HepG2 (cell line): ENCODE data around the gene WWC2. TPM values are rescaled to one million over a fixed set of nuclear protein-coding genes. Genes with fewer than 3 reads are reported as not detected.

ENCODE experiments used
- ATAC-seq: fragments of 200-7000 bp; cut with Tn5 transposase; 3 replicates; pipeline ENCODE4 v1.9.1; 2020; ENCODE audit warnings: mild to moderate bottlenecking, moderate library complexity
- BruUV-seq: library from RNA; stranded (reverse); fragments of 400-500 nt; replicated peaks from 2 replicates; lab custom pipeline; 2021; lab: Mats Ljungman, UMichigan
- CTCF ChIA-PET: fragments of 300-600 bp; formaldehyde crosslinking; extraction: SDS; loops from one replicate; lab custom pipeline; 2021; ENCODE audit warnings: low total read pairs, inconsistent platforms, low intra/inter-chr PET ratio; lab: Yijun Ruan, JAX
- POLR2A ChIA-PET: fragments of 350-600 bp; sonication (Branson Sonifier 250); formaldehyde crosslinking; loops from one replicate; lab custom pipeline; 2020; ENCODE audit warnings: antibody characterized with exemption, inconsistent platforms; lab: Yijun Ruan, JAX
- DNase-seq: peaks from one replicate; pipeline ENCODE4 v3.0.0-alpha.2; 2015; ENCODE audit warnings: low spot score
- FAIRE-seq: peaks from 3 replicates; lab custom pipeline; 2011; peaks lifted over from hg19 to GRCh38; lab: Jason Lieb, UNC
- H2AFZ ChIP-seq: one replicate; pipeline ENCODE4 v1.6.1; 2011; ENCODE audit warnings: low read length, inconsistent platforms
- H3K27ac ChIP-seq: fragments of 300-600 bp; 3 replicates; pipeline ENCODE4 v1.8.0; 2011; ENCODE audit warnings: mixed run types, mild to moderate bottlenecking, mixed read lengths, low read length, inconsistent platforms; ENCODE audit not compliant: insufficient read depth; ENCODE audit errors: extremely low read length
- H3K27me3 ChIP-seq, 2 experiments: fragments of 200-600 bp in 1 of 2; 2 replicates in 1 of 2; 3 replicates in 1 of 2; pipeline versions ENCODE4 v1.6.0 to v1.8.0; 2011; ENCODE audit warnings: low read length in 2 of 2, mild to moderate bottlenecking in 2 of 2, moderate library complexity in 2 of 2, inconsistent platforms in 1 of 2; ENCODE audit not compliant: insufficient read depth in 2 of 2, control insufficient read depth in 1 of 2
- H3K36me3 ChIP-seq, 2 experiments: fragments of 200-600 bp in 1 of 2; replicated peaks in 1 of 2; 2 replicates in 1 of 2; 3 replicates in 1 of 2; pipeline versions ENCODE4 v1.5.1 to v1.8.0; 2011; ENCODE audit warnings: low read length in 2 of 2, inconsistent platforms in 1 of 2; ENCODE audit not compliant: insufficient read depth in 2 of 2, control insufficient read depth in 1 of 2
- H3K4me1 ChIP-seq: 2 replicates; pipeline ENCODE4 v1.5.1; 2012; ENCODE audit warnings: low read length, inconsistent platforms; ENCODE audit not compliant: insufficient read depth
- H3K4me2 ChIP-seq: 2 replicates; pipeline ENCODE4 v1.6.0; 2011; ENCODE audit warnings: low read depth, low read length, inconsistent platforms
- H3K4me3 ChIP-seq, 3 experiments: fragments of 200-600 bp in 1 of 3; sonication (generic), shearing (Covaris generic) in 1 of 3; replicated peaks in 1 of 3; 2 replicates each; pipeline ENCODE4 v1.5.1; 2011 to 2016; ENCODE audit warnings: low read length in 3 of 3, inconsistent platforms in 2 of 3, low read depth in 2 of 3, mild to moderate bottlenecking in 2 of 3, control low read depth in 1 of 3, mixed read lengths in 1 of 3; ENCODE audit not compliant: insufficient read depth in 1 of 3
- H3K79me2 ChIP-seq: one replicate; pipeline ENCODE4 v1.6.1; 2011; ENCODE audit warnings: low read length, inconsistent platforms; ENCODE audit not compliant: insufficient read depth
- H3K9ac ChIP-seq: 2 replicates; pipeline ENCODE4 v1.6.0; 2011; ENCODE audit warnings: mild to moderate bottlenecking, low read depth, low read length, inconsistent platforms; ENCODE audit not compliant: insufficient read depth
- H3K9me3 ChIP-seq: 2 replicates; pipeline ENCODE4 v1.5.1; 2012; ENCODE audit warnings: mild to moderate bottlenecking, low read length
- H4K20me1 ChIP-seq: 2 replicates; pipeline ENCODE4 v1.6.0; 2011; ENCODE audit warnings: inconsistent platforms, mild to moderate bottlenecking, low read length, moderate library complexity; ENCODE audit not compliant: insufficient read depth
- EEA1 ChIP-seq: sonication (generic); formaldehyde crosslinking; IDR thresholded peaks from 2 replicates; pipeline ENCODE4 v1.5.1; 2020; ENCODE audit warnings: mild to moderate bottlenecking, missing genetic modification reagents, borderline replicate concordance
- HNRNPLL ChIP-seq: fragments of 200-400 bp; formaldehyde crosslinking; IDR thresholded peaks from 2 replicates; pipeline ENCODE4 v1.6.1; 2017; ENCODE audit warnings: mild to moderate bottlenecking, low read depth, low read length; ENCODE audit not compliant: poor library complexity, severe bottlenecking
- HNRNPUL1 ChIP-seq: fragments of 200-400 bp; formaldehyde crosslinking; IDR thresholded peaks from 2 replicates; pipeline ENCODE4 v1.6.1; 2017; ENCODE audit warnings: low read depth, mild to moderate bottlenecking, low read length, moderate library complexity
- KAT2B ChIP-seq: fragments of 150-350 bp; IDR thresholded peaks from 2 replicates; pipeline ENCODE4 v1.6.1; 2014; ENCODE audit warnings: low read depth, low read length, borderline replicate concordance
- PHF21A ChIP-seq: sonication (generic); formaldehyde crosslinking; IDR thresholded peaks from 2 replicates; pipeline ENCODE4 v1.5.0; 2020; ENCODE audit warnings: mild to moderate bottlenecking, missing genetic modification reagents
- TBP ChIP-seq: sonication (generic); formaldehyde crosslinking; IDR thresholded peaks from 2 replicates; pipeline ENCODE4 v1.5.0; 2020; ENCODE audit warnings: missing genetic modification reagents
- TEAD2 ChIP-seq: sonication (generic); formaldehyde crosslinking; IDR thresholded peaks from 2 replicates; pipeline ENCODE4 v1.9.0; 2021; ENCODE audit warnings: missing genetic modification reagents
- ZBTB20 ChIP-seq: sonication (generic); formaldehyde crosslinking; IDR thresholded peaks from 2 replicates; pipeline ENCODE4 v1.8.1; 2023; ENCODE audit warnings: missing genetic modification reagents, low read depth, mild to moderate bottlenecking, borderline replicate concordance
- ZNF354B ChIP-seq: sonication (generic); formaldehyde crosslinking; IDR thresholded peaks from 2 replicates; pipeline ENCODE4 v1.8.0; 2022; ENCODE audit warnings: mild to moderate bottlenecking, missing genetic modification reagents
- ZNF549 ChIP-seq: sonication (generic); formaldehyde crosslinking; IDR thresholded peaks from 2 replicates; pipeline ENCODE4 v1.5.0; 2020; ENCODE audit warnings: missing genetic modification reagents
- ZNF672 ChIP-seq: sonication (generic); formaldehyde crosslinking; IDR thresholded peaks from 2 replicates; pipeline ENCODE4 v1.8.1; 2022; ENCODE audit warnings: missing genetic modification reagents
- ZNF777 ChIP-seq: sonication (generic); formaldehyde crosslinking; IDR thresholded peaks from 2 replicates; pipeline ENCODE4 v1.4.0; 2020; ENCODE audit warnings: missing genetic modification reagents
- WGBS: methylation state at CpG from one replicate; pipeline ENCODE4 v1.1.6; 2017; ENCODE audit warnings: low lambda C conversion rate; 5-methylcytosine and 5-hydroxymethylcytosine counted together
- in situ Hi-C: cut with HindIII; loops from 2 replicates; pipeline ENCODE4 v1.10.0; 2017; ENCODE audit warnings: low pct_unique_long_range_greater_than_20kb; ENCODE audit not compliant: extremely low pct_ligation_motif_present
- intact Hi-C: fragments of 100-400 bp; cut with micrococcal nuclease; formaldehyde crosslinking; loops from one replicate; pipeline ENCODE4 v1.10.0; 2022; ENCODE audit not compliant: unreplicated experiment
- polyA plus RNA-seq, 8 experiments: library from polyadenylated mRNA; depleted of rRNA in 3 of 8; stranded (reverse) in 7 of 8; unstranded in 1 of 8; fragments of >200 nt; fragmentation: Illumina TruSeq in 4 of 8; extraction: Trizol in 4 of 8; gene quantifications; 2 replicates each; pipeline versions ENCODE4 v1.2.1 to v1.2.3, GENCODE V29; 2011 to 2016; ENCODE audit warnings: low read depth in 4 of 8, missing spikeins in 1 of 8, mixed read lengths in 1 of 8; ENCODE audit not compliant: insufficient read depth in 1 of 8
- total RNA-seq, 5 experiments: library from RNA; depleted of rRNA; stranded (reverse); fragments of >200 nt; fragmentation: Illumina TruSeq; extraction: Trizol; gene quantifications; 2 replicates each; pipeline ENCODE4 v1.2.3, GENCODE V29; 2016; ENCODE audit warnings: low read depth in 1 of 5
- TF ChIP-seq, protein P1 (sequence below): sonication (generic); formaldehyde crosslinking; IDR thresholded peaks from 2 replicates; pipeline ENCODE4 v1.4.0; 2020; ENCODE audit warnings: missing genetic modification reagents

The WWC2 gene
- total and polyA plus RNA-seq, 2 of the 13 experiments (the other 11 are each of a cell fraction or from before 2014, with no cell fraction given) = 40.0 to 50.1 TPM

DNA sequence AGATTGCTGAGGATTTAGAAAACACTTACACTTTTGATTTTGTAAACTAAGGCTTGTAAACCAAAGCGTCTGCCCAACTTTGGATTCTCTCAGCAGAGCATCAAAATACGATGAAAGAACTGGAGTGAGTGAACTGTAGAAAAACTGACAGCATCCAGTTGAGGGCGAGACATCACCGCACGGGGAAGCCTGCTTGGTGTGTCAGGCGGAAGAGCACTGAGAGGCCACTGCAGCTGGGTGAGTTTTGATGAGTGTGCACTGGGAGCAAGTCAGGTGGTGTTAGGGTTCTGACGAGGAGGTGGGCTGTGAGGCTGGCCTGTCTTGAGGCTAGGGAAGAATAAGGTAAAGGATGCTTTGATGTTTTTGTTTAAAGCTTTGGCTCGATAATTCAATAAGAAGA lies 270.0 kb downstream of the WWC2 start:
- ATAC-seq = no peak
- Histone ChIP-seq H4K20me1 (no peaks in the 10 kb centered on the region), H3K79me2 (no peaks in the 10 kb centered on the region), H3K9me3 (peaks cover 7% of the 10 kb centered on the region; the same call in 1 of the 2 replicates), H3K4me1 (peaks cover 21% of the 10 kb centered on the region), H3K36me3 (no peaks in the 10 kb centered on the region), H3K4me3 (no peak overlapping the region), H3K27ac (no peak overlapping the region), H3K4me2 (no peak overlapping the region), H3K9ac (no peak overlapping the region), H2AFZ (no peak overlapping the region), H3K27me3 (no peaks in the 10 kb centered on the region; a peak in 1 of 5 replicates)
- intact Hi-C loops = no loop called here
- no TSS peak for BruUV-seq
- POLR2A ChIA-PET = no interaction called here
- FAIRE-seq = no peak
- DNase-seq = no peak
- 67% methylated on average over 8 of the region's 8 CpGs for WGBS
- no peak for TF ChIP-seq EEA1 (CRISPR knock-in tag)
- TF ChIP-seq ZNF777 (CRISPR knock-in tag) = no peak
- no peak for TF ChIP-seq PHF21A
- TF ChIP-seq TBP (CRISPR knock-in tag) = no peak
- no peak for TF ChIP-seq ZNF549 (CRISPR knock-in tag)
- TF ChIP-seq ZNF672 (CRISPR knock-in tag) = no peak
- TF ChIP-seq, protein P1, sequence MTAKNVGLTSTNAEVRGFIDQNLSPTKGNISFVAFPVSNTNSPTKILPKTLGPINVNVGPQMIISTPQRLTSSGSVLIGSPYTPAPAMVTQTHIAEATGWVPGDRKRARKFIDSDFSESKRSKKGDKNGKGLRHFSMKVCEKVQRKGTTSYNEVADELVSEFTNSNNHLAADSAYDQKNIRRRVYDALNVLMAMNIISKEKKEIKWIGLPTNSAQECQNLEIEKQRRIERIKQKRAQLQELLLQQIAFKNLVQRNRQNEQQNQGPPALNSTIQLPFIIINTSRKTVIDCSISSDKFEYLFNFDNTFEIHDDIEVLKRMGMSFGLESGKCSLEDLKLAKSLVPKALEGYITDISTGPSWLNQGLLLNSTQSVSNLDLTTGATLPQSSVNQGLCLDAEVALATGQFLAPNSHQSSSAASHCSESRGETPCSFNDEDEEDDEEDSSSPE (CRISPR knock-in tag) = no peak
- no peak for TF ChIP-seq TEAD2 (CRISPR knock-in tag)
- no peak for TF ChIP-seq KAT2B
- TF ChIP-seq ZBTB20 = no peak
- no peak for TF ChIP-seq HNRNPUL1
- TF ChIP-seq HNRNPLL = no peak
- no peak for TF ChIP-seq ZNF354B (CRISPR knock-in tag)
- CTCF ChIA-PET = no interaction called here
- in situ Hi-C loops = no loop called here

Other genes with a start within 250 kb of the WWC2 start
- 67.2 and 85.1 TPM in 2 replicates for gene DCTD, start 181.9 kb upstream of the WWC2 start, total RNA-seq (2016; rRNA removed; fragmentation: Illumina TruSeq; extraction: Trizol)
- gene DCTD, start 181.9 kb upstream of the WWC2 start, polyA plus RNA-seq (2011; rRNA removed) = 94.2 and 95.3 TPM in 2 replicates
- not detected in 2 replicates for gene CLDN22, start 221.0 kb downstream of the WWC2 start, total RNA-seq (2016; rRNA removed; fragmentation: Illumina TruSeq; extraction: Trizol)
- 0.07 TPM in 1 of 2 replicates, not detected in the other for gene CLDN22, start 221.0 kb downstream of the WWC2 start, polyA plus RNA-seq (2011; rRNA removed)
- not detected in 2 replicates for gene CLDN24, start 223.2 kb downstream of the WWC2 start, total RNA-seq (2016; rRNA removed; fragmentation: Illumina TruSeq; extraction: Trizol)
- gene CLDN24, start 223.2 kb downstream of the WWC2 start, polyA plus RNA-seq (2011; rRNA removed) = not detected in 2 replicates